ENCODE measurements around the gene GALNT5.

GALNT5 gene

GRCh38 chr2:157254041-157254440 lies 3.5 kb upstream of the GALNT5 start:
- Mint-ChIP-seq H3K36me3 (ENCODE audit: low read depth) (no peaks in the 10 kb centered on the region), H3K27ac (no peak overlapping the region), H3K4me3 (no peak overlapping the region), H3K9me3 (no peaks in the 10 kb centered on the region), H3K27me3 (ENCODE audit: low read depth) (peaks cover 8% of the 10 kb centered on the region), H3K4me1 (peaks cover 12% of the 10 kb centered on the region)
- TF ChIP-seq, protein P1, sequence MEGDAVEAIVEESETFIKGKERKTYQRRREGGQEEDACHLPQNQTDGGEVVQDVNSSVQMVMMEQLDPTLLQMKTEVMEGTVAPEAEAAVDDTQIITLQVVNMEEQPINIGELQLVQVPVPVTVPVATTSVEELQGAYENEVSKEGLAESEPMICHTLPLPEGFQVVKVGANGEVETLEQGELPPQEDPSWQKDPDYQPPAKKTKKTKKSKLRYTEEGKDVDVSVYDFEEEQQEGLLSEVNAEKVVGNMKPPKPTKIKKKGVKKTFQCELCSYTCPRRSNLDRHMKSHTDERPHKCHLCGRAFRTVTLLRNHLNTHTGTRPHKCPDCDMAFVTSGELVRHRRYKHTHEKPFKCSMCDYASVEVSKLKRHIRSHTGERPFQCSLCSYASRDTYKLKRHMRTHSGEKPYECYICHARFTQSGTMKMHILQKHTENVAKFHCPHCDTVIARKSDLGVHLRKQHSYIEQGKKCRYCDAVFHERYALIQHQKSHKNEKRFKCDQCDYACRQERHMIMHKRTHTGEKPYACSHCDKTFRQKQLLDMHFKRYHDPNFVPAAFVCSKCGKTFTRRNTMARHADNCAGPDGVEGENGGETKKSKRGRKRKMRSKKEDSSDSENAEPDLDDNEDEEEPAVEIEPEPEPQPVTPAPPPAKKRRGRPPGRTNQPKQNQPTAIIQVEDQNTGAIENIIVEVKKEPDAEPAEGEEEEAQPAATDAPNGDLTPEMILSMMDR (IDR thresholded peaks at IDR 0.05; ENCODE audit: unreplicated experiment in 3 of 3) = no peak

- Mint-ChIP-seq H3K27ac (no peak overlapping the region), H3K4me1 (peaks cover 13% of the 10 kb centered on the region), H3K36me3 (ENCODE audit: low read depth) (no peaks in the 10 kb centered on the region), H3K4me3 (no peak overlapping the region), H3K9me3 (no peaks in the 10 kb centered on the region), H3K27me3 (ENCODE audit: low read depth) (peaks cover 8% of the 10 kb centered on the region)
- TF ChIP-seq, protein P1 (IDR thresholded peaks at IDR 0.05; ENCODE audit: unreplicated experiment in 3 of 3) = no peak
These were observed 1.8 kb upstream of the GALNT5 start for GRCh38 chr2:157255746-157256145.

GRCh38 chr2:157256626-157257025 lies 879 bp upstream of the GALNT5 start:
- H3K9me3 Mint-ChIP-seq = no peaks in the 10 kb centered on the region
- H3K4me3 Mint-ChIP-seq = no peak overlapping the region
- TF ChIP-seq, protein P1 (IDR thresholded peaks at IDR 0.05; ENCODE audit: unreplicated experiment in 3 of 3) = no peak
- H3K27ac Mint-ChIP-seq = no peak overlapping the region
- H3K36me3 Mint-ChIP-seq (ENCODE audit: low read depth) = no peaks in the 10 kb centered on the region
- H3K27me3 Mint-ChIP-seq (ENCODE audit: low read depth) = peaks cover 8% of the 10 kb centered on the region
- peaks cover 17% of the 10 kb centered on the region for H3K4me1 Mint-ChIP-seq

DNA sequence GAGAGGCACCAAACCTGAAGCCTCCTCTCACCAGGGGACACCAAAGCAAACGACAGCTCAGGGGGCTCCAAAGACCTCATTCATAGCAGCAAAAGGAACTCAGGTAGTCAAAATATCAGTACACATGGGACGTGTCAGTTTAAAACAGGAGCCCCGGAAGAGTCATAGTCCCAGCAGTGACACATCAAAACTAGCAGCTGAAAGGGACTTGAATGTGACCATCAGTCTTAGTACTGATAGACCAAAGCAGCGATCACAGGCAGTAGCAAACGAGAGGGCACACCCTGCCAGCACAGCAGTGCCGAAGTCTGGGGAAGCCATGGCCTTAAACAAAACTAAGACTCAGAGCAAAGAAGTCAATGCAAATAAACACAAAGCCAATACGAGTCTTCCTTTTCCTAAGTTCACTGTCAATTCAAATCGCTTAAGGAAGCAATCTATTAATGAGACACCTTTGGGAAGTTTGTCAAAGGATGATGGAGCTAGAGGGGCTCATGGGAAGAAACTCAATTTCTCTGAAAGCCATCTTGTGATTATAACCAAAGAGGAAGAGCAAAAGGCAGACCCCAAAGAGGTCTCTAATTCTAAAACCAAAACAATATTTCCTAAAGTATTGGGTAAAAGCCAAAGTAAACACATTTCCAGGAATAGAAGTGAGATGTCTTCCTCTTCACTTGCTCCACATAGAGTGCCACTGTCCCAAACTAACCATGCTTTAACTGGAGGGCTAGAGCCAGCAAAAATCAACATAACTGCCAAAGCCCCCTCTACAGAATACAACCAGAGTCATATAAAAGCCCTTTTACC lies 1.2 kb downstream of the GALNT5 start:
- Mint-ChIP-seq H3K27ac (no peak overlapping the region), H3K4me3 (peak overlapping the region in 2 of 3 experiments; percentile 71 to 72), H3K27me3 (ENCODE audit: low read depth) (peaks cover 8% of the 10 kb centered on the region), H3K4me1 (peaks cover 17% of the 10 kb centered on the region), H3K9me3 (no peaks in the 10 kb centered on the region), H3K36me3 (ENCODE audit: low read depth) (no peaks in the 10 kb centered on the region)
- TF ChIP-seq, protein P1 (IDR thresholded peaks at IDR 0.05; ENCODE audit: unreplicated experiment in 3 of 3) = no peak

GRCh38 chr2:157259386-157259785 lies 1.9 kb downstream of the GALNT5 start:
- Mint-ChIP-seq H3K27me3 (ENCODE audit: low read depth) (peaks cover 8% of the 10 kb centered on the region), H3K9me3 (no peaks in the 10 kb centered on the region), H3K36me3 (ENCODE audit: low read depth) (no peaks in the 10 kb centered on the region), H3K4me1 (peaks cover 23% of the 10 kb centered on the region), H3K4me3 (no peak overlapping the region), H3K27ac (no peak overlapping the region)
- TF ChIP-seq, protein P1 (IDR thresholded peaks at IDR 0.05; ENCODE audit: unreplicated experiment in 3 of 3) = no peak

GRCh38 chr2:157259960-157260359 lies 2.5 kb downstream of the GALNT5 start:
- no peak overlapping the region for H3K4me3 Mint-ChIP-seq
- peaks cover 8% of the 10 kb centered on the region for H3K27me3 Mint-ChIP-seq (ENCODE audit: low read depth)
- no peaks in the 10 kb centered on the region for H3K36me3 Mint-ChIP-seq (ENCODE audit: low read depth)
- no peak overlapping the region for H3K27ac Mint-ChIP-seq
- TF ChIP-seq, protein P1 (IDR thresholded peaks at IDR 0.05; ENCODE audit: unreplicated experiment in 3 of 3) = no peak
- no peaks in the 10 kb centered on the region for H3K9me3 Mint-ChIP-seq
- peaks cover 27% of the 10 kb centered on the region for H3K4me1 Mint-ChIP-seq

Measured in nephron (organoid).